WTC11 (cell line): ENCODE data around the gene PPP1R37. TPM values are rescaled to one million over a fixed set of nuclear protein-coding genes. Genes with fewer than 3 reads are reported as not detected.

ENCODE experiments used
- ATAC-seq: fragments of 200-7000 bp; cut with Tn5 transposase; 2 replicates; pipeline ENCODE4 v1.10.0; 2021; ENCODE audit warnings: mild to moderate bottlenecking, moderate library complexity
- CTCF ChIA-PET: fragments of 300-600 bp; sonication (Branson Sonifier 250); formaldehyde crosslinking; loops from one replicate; lab custom pipeline; 2021; ENCODE audit warnings: antibody characterized with exemption; lab: Charles Lee
- POLR2A ChIA-PET: fragments of 350-600 bp; sonication (Branson Sonifier 250); formaldehyde crosslinking; loops from one replicate; lab custom pipeline; 2021; ENCODE audit warnings: antibody characterized with exemption; lab: Charles Lee
- DNase-seq: peaks from one replicate; pipeline ENCODE4 v3.0.0; 2021; ENCODE audit warnings: low spot score
- H3K27ac Mint-ChIP-seq: 2 replicates; pipeline ENCODE4 v1.8.0; 2021; ENCODE audit warnings: mixed read lengths
- H3K27me3 Mint-ChIP-seq: 2 replicates; pipeline ENCODE4 v1.8.0; 2021; ENCODE audit warnings: low read depth, mild to moderate bottlenecking, moderate library complexity, mixed read lengths
- H3K36me3 Mint-ChIP-seq: 2 replicates; pipeline ENCODE4 v1.8.0; 2021; ENCODE audit warnings: mixed read lengths
- H3K4me1 Mint-ChIP-seq: 2 replicates; pipeline ENCODE4 v1.8.0; 2022; ENCODE audit warnings: mixed read lengths
- H3K4me3 Mint-ChIP-seq: 2 replicates; pipeline ENCODE4 v1.8.0; 2021; ENCODE audit warnings: mild to moderate bottlenecking, moderate library complexity, mixed read lengths
- H3K9me3 Mint-ChIP-seq: 2 replicates; pipeline ENCODE4 v1.8.0; 2021; ENCODE audit warnings: mixed read lengths
- CTCF ChIP-seq: fragments of 200-600 bp; IDR thresholded peaks from 2 replicates; pipeline ENCODE4 v1.8.0; 2022; ENCODE audit warnings: antibody characterized with exemption
- E2F1 ChIP-seq: sonication (generic); formaldehyde crosslinking; IDR thresholded peaks from 2 replicates; pipeline ENCODE4 v1.8.0; 2022; ENCODE audit warnings: mild to moderate bottlenecking, missing genetic modification reagents
- GABPB1 ChIP-seq: sonication (generic); formaldehyde crosslinking; IDR thresholded peaks from 2 replicates; pipeline ENCODE4 v1.8.1; 2023; ENCODE audit warnings: mild to moderate bottlenecking, missing genetic modification reagents
- GRHL2 ChIP-seq: fragments of 250-450 bp; sonication (Bioruptor Pico); IDR thresholded peaks from 2 replicates; pipeline ENCODE4 v1.8.0; 2022; ENCODE audit warnings: mild to moderate bottlenecking, moderate library complexity; ENCODE audit not compliant: insufficient replicate concordance, severe bottlenecking
- HMGA2 ChIP-seq: fragments of 250-450 bp; sonication (Bioruptor Pico); IDR thresholded peaks from 2 replicates; pipeline ENCODE4 v1.4.0; 2021; ENCODE audit warnings: mild to moderate bottlenecking, moderate library complexity
- JUN ChIP-seq: sonication (generic); formaldehyde crosslinking; IDR thresholded peaks from 2 replicates; pipeline ENCODE4 v1.8.0; 2023; ENCODE audit warnings: mild to moderate bottlenecking, missing genetic modification reagents
- NR2C2 ChIP-seq: sonication (generic); formaldehyde crosslinking; IDR thresholded peaks from 2 replicates; pipeline ENCODE4 v1.8.0; 2022; ENCODE audit warnings: mild to moderate bottlenecking, missing genetic modification reagents
- RORB ChIP-seq: fragments of 250-450 bp; sonication (Bioruptor Pico); IDR thresholded peaks from 2 replicates; pipeline ENCODE4 v1.9.0; 2021; ENCODE audit warnings: mild to moderate bottlenecking
- TEAD1 ChIP-seq: sonication (generic); formaldehyde crosslinking; IDR thresholded peaks from 2 replicates; pipeline ENCODE4 v1.8.0; 2022; ENCODE audit warnings: mild to moderate bottlenecking, missing genetic modification reagents
- ZNF232 ChIP-seq: sonication (generic); formaldehyde crosslinking; IDR thresholded peaks from 2 replicates; pipeline ENCODE4 v1.8.0; 2022; ENCODE audit warnings: mild to moderate bottlenecking, missing genetic modification reagents
- ZNF396 ChIP-seq: fragments of 250-450 bp; sonication (Bioruptor Pico); IDR thresholded peaks from 2 replicates; pipeline ENCODE4 v1.8.0; 2021; ENCODE audit warnings: mild to moderate bottlenecking, moderate library complexity, borderline replicate concordance
- ZSCAN18 ChIP-seq: fragments of 250-450 bp; sonication (Bioruptor Pico); IDR thresholded peaks from 2 replicates; pipeline ENCODE4 v2.1.2; 2022; ENCODE audit warnings: mild to moderate bottlenecking, moderate library complexity
- total RNA-seq: library from RNA; stranded (reverse); gene quantifications from 3 replicates; pipeline ENCODE4 v1.2.3, GENCODE V29; 2021
- TF ChIP-seq, protein P1 (sequence below): sonication (generic); formaldehyde crosslinking; IDR thresholded peaks from 2 replicates; pipeline ENCODE4 v1.8.1; 2023; ENCODE audit warnings: mild to moderate bottlenecking, missing genetic modification reagents, moderate library complexity
- TF ChIP-seq, protein P2 (sequence below): sonication (generic); formaldehyde crosslinking; IDR thresholded peaks from 2 replicates; pipeline ENCODE4 v1.8.1; 2023; ENCODE audit warnings: mild to moderate bottlenecking, missing genetic modification reagents
- TF ChIP-seq, protein P3 (sequence below): fragments of 250-450 bp; sonication (Bioruptor Pico); IDR thresholded peaks from 2 replicates; pipeline ENCODE4 v1.8.0; 2021; ENCODE audit warnings: mild to moderate bottlenecking
- TF ChIP-seq, protein P4 (sequence below): sonication (generic); formaldehyde crosslinking; IDR thresholded peaks from 2 replicates; pipeline ENCODE4 v1.8.0; 2023; ENCODE audit warnings: mild to moderate bottlenecking, missing genetic modification reagents

Gene PPP1R37
- total RNA-seq, 1 experiment from 2014 or later: 35.4 TPM

GRCh38 chr19:45140144-45140503, 47.1 kb downstream of the PPP1R37 start (continued):
- TF ChIP-seq HMGA2 (CRISPR knock-in tag): no peak
- TF ChIP-seq, protein P1, sequence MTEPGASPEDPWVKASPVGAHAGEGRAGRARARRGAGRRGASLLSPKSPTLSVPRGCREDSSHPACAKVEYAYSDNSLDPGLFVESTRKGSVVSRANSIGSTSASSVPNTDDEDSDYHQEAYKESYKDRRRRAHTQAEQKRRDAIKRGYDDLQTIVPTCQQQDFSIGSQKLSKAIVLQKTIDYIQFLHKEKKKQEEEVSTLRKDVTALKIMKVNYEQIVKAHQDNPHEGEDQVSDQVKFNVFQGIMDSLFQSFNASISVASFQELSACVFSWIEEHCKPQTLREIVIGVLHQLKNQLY: no peak

GRCh38 chr19:45140533-45140932, 47.6 kb downstream of the PPP1R37 start:
- ChIA-PET CTCF (interaction anchor here (0.9 kb wide), 1 partner anchor 17 kb away, joined by 3 read pairs; no protein-coding TSS in a partner anchor), POLR2A (no interaction called here)
- Mint-ChIP-seq H3K27ac (peak overlapping the region; percentile 74), H3K36me3 (peaks cover 10% of the 10 kb centered on the region), H3K4me1 (peaks cover 25% of the 10 kb centered on the region), H3K4me3 (no peak overlapping the region), H3K9me3 (no peaks in the 10 kb centered on the region), H3K27me3 (no peaks in the 10 kb centered on the region)
- TF ChIP-seq, protein P2, sequence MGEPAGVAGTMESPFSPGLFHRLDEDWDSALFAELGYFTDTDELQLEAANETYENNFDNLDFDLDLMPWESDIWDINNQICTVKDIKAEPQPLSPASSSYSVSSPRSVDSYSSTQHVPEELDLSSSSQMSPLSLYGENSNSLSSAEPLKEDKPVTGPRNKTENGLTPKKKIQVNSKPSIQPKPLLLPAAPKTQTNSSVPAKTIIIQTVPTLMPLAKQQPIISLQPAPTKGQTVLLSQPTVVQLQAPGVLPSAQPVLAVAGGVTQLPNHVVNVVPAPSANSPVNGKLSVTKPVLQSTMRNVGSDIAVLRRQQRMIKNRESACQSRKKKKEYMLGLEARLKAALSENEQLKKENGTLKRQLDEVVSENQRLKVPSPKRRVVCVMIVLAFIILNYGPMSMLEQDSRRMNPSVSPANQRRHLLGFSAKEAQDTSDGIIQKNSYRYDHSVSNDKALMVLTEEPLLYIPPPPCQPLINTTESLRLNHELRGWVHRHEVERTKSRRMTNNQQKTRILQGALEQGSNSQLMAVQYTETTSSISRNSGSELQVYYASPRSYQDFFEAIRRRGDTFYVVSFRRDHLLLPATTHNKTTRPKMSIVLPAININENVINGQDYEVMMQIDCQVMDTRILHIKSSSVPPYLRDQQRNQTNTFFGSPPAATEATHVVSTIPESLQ (CRISPR knock-in tag): no peak
- DNase-seq: no peak
- no peak for ATAC-seq

DNA sequence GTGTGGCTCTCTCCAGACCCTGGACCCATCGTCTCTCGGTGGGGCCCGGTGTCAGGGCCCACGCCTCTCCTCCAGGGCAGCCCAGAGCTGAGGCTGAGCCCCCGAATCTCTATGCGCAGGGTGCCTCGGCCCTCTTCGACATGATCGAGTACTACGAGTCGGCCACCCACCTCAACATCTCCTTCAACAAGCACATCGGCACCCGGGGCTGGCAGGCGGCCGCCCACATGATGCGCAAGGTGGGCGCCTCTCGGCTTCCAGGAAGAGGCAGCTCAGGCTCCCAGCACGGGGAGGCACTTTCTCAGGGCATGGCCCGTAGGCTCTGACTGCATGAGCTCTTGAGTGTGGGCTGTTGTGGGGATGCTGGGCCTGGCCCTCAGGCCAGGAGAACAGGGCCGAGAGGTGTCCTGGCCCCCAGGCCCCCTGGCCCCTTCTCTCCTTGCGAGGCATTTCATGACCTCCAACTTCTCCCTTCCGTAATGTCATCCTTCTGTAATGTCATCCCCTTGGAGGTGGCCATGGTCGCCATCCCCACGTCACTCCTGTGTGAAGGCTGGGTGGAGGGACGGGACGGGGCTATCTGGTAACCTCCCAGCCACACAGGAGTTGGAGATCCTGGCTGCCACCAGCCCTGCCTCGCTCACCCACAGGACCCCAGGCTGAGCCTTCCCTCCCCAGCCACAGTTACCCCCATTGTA, 48.4 kb downstream of the PPP1R37 start:
- ChIA-PET CTCF (interaction anchor here (1.1 kb wide), 2 partner anchors 15 to 23 kb away, joined by 3 to 4 read pairs; no protein-coding TSS in a partner anchor), POLR2A (no interaction called here)
- H3K36me3 Mint-ChIP-seq: peaks cover 10% of the 10 kb centered on the region
- no peaks in the 10 kb centered on the region for H3K9me3 Mint-ChIP-seq
- H3K4me1 Mint-ChIP-seq: peaks cover 18% of the 10 kb centered on the region
- ATAC-seq (no peak), DNase-seq (no peak)
- no peaks in the 10 kb centered on the region for H3K27me3 Mint-ChIP-seq
- H3K27ac Mint-ChIP-seq: no peak overlapping the region; the same call in 1 of the 2 replicates
- TF ChIP-seq RORB (CRISPR knock-in tag) (no peak), ZSCAN18 (CRISPR knock-in tag) (no peak), CTCF (no peak), GABPB1 (no peak), JUN (CRISPR knock-in tag) (no peak), ZNF232 (CRISPR knock-in tag) (no peak), NR2C2 (no peak)
- TF ChIP-seq, protein P3, sequence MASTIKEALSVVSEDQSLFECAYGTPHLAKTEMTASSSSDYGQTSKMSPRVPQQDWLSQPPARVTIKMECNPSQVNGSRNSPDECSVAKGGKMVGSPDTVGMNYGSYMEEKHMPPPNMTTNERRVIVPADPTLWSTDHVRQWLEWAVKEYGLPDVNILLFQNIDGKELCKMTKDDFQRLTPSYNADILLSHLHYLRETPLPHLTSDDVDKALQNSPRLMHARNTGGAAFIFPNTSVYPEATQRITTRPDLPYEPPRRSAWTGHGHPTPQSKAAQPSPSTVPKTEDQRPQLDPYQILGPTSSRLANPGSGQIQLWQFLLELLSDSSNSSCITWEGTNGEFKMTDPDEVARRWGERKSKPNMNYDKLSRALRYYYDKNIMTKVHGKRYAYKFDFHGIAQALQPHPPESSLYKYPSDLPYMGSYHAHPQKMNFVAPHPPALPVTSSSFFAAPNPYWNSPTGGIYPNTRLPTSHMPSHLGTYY: no peak
- no peak overlapping the region for H3K4me3 Mint-ChIP-seq

DNA sequence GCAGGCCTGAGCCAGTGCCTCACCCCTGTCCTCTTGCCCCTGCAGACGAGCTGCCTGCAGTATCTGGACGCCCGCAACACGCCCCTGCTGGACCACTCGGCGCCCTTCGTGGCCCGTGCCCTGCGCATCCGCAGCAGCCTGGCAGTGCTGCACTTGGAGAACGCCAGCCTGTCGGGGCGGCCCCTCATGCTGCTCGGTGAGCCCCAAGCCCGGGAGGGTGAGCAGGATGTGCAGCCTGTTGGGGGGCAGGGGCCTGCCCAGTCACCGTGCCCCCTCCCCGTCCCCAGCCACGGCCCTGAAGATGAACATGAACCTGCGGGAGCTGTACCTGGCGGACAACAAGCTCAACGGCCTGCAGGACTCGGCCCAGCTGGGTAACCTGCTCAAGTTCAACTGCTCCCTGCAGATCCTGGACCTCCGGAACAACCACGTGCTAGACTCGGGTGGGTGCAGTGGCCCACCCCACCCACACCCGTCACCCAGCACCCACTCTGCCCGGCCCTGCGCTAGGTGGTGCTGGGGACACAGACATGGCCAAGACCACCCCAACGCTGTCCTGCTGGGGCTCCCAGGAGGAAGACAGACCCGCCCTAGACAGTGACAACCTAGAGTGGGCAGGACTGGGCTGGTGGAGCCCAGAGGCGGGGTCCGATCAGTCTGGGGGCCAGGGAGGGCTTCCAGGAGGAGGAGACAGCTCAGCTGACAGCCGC, 49.2 kb downstream of the PPP1R37 start:
- TF ChIP-seq GRHL2 (CRISPR knock-in tag) (no peak), ZNF396 (CRISPR knock-in tag) (no peak), E2F1 (CRISPR knock-in tag) (no peak), TEAD1 (CRISPR knock-in tag) (no peak)
- TF ChIP-seq, protein P4, sequence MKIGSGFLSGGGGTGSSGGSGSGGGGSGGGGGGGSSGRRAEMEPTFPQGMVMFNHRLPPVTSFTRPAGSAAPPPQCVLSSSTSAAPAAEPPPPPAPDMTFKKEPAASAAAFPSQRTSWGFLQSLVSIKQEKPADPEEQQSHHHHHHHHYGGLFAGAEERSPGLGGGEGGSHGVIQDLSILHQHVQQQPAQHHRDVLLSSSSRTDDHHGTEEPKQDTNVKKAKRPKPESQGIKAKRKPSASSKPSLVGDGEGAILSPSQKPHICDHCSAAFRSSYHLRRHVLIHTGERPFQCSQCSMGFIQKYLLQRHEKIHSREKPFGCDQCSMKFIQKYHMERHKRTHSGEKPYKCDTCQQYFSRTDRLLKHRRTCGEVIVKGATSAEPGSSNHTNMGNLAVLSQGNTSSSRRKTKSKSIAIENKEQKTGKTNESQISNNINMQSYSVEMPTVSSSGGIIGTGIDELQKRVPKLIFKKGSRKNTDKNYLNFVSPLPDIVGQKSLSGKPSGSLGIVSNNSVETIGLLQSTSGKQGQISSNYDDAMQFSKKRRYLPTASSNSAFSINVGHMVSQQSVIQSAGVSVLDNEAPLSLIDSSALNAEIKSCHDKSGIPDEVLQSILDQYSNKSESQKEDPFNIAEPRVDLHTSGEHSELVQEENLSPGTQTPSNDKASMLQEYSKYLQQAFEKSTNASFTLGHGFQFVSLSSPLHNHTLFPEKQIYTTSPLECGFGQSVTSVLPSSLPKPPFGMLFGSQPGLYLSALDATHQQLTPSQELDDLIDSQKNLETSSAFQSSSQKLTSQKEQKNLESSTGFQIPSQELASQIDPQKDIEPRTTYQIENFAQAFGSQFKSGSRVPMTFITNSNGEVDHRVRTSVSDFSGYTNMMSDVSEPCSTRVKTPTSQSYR (CRISPR knock-in tag): no peak
- no peak for DNase-seq
- H3K9me3 Mint-ChIP-seq: no peaks in the 10 kb centered on the region
- peaks cover 10% of the 10 kb centered on the region for H3K36me3 Mint-ChIP-seq
- no peak for ATAC-seq
- H3K4me1 Mint-ChIP-seq: peaks cover 10% of the 10 kb centered on the region
- ChIA-PET POLR2A (no interaction called here), CTCF (interaction anchor here (0.7 to 2.2 kb wide), 7 partner anchors 10 to 197 kb away, joined by 3 to 7 read pairs (median 4); no protein-coding TSS in a partner anchor)
- no peak overlapping the region for H3K27ac Mint-ChIP-seq
- H3K4me3 Mint-ChIP-seq: no peak overlapping the region
- H3K27me3 Mint-ChIP-seq: no peaks in the 10 kb centered on the region
